ENCODE measurements around the gene TMEM98. TPM values are rescaled to one million over a fixed set of nuclear protein-coding genes. Genes with fewer than 3 reads are reported as not detected.

Gene TMEM98
- total and polyA plus RNA-seq, 9 of the 15 experiments (the other 6 are each of a cell fraction or from before 2014, with no cell fraction given) = 33.5 to 164 (median 84.7) TPM

DNA sequence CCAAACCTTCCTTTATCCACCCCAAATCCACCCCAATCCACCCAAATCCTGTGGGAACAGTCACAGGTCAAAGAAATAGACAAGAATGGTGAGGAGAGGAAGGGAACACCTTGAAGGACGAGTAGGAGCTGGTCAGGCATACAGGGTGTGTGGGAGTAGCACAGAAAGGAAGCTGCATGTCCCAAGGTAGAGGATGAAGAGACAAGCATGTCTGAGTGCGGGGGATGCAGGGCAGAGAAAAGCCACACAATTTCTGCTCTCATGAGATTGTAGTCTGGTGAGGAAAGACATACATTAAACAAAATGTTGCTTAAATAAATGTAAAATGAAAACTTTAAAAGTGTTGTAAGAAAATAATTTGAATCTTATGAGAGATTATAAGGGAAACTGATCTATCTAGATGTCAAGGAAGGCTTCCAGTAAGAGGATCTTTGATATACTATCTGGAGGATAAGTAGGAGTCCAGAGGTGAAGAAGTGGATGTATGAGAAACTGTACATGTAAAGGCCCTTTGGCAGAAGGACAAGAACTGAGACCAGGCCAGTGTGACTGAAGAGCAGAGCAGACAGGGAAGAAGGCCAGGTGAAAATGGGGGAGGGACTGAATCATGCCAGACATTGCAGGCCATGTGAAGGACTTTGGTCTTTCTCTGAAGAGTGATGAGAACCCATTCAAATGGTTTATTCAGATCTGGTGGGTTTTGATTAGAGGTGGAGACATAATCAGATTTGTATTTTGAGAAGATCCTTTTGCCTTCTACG lies 18.6 kb downstream of the TMEM98 start (continued):
- TF ChIP-seq, protein P1, sequence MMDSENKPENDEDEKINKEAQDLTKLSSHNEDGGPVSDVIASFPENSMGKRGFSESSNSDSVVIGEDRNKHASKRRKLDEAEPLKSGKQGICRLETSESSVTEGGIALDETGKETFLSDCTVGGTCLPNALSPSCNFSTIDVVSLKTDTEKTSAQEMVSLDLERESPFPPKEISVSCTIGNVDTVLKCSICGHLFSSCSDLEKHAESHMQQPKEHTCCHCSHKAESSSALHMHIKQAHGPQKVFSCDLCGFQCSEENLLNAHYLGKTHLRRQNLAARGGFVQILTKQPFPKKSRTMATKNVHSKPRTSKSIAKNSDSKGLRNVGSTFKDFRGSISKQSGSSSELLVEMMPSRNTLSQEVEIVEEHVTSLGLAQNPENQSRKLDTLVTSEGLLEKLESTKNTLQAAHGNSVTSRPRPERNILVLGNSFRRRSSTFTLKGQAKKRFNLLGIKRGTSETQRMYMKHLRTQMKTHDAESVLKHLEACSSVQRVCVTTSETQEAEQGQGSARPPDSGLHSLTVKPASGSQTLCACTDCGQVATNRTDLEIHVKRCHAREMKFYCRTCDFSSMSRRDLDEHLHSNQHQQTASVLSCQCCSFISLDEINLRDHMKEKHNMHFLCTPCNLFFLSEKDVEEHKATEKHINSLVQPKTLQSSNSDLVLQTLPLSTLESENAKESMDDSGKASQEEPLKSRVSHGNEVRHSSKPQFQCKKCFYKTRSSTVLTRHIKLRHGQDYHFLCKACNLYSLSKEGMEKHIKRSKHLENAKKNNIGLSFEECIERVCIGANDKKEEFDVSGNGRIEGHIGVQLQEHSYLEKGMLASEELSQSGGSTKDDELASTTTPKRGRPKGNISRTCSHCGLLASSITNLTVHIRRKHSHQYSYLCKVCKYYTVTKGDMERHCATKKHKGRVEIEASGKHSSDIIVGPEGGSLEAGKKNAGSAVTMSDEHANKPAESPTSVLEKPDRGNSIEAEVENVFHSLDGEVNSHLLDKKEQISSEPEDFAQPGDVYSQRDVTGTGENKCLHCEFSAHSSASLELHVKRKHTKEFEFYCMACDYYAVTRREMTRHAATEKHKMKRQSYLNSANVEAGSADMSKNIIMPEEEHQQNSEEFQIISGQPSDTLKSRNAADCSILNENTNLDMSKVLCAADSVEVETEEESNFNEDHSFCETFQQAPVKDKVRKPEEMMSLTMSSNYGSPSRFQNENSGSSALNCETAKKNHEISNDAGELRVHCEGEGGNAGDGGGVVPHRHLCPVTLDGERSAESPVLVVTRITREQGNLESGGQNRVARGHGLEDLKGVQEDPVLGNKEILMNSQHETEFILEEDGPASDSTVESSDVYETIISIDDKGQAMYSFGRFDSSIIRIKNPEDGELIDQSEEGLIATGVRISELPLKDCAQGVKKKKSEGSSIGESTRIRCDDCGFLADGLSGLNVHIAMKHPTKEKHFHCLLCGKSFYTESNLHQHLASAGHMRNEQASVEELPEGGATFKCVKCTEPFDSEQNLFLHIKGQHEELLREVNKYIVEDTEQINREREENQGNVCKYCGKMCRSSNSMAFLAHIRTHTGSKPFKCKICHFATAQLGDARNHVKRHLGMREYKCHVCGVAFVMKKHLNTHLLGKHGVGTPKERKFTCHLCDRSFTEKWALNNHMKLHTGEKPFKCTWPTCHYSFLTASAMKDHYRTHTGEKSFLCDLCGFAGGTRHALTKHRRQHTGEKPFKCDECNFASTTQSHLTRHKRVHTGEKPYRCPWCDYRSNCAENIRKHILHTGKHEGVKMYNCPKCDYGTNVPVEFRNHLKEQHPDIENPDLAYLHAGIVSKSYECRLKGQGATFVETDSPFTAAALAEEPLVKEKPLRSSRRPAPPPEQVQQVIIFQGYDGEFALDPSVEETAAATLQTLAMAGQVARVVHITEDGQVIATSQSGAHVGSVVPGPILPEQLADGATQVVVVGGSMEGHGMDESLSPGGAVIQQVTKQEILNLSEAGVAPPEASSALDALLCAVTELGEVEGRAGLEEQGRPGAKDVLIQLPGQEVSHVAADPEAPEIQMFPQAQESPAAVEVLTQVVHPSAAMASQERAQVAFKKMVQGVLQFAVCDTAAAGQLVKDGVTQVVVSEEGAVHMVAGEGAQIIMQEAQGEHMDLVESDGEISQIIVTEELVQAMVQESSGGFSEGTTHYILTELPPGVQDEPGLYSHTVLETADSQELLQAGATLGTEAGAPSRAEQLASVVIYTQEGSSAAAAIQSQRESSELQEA (IDR thresholded peaks at IDR 0.05; ENCODE audit: low read depth) = no peak
- TF ChIP-seq ZNF785 (CRISPR knock-in tag; IDR thresholded peaks at IDR 0.05) (no peak), SOX6 (IDR thresholded peaks at IDR 0.05) (0 out of 2 replicates have a peak, but pooled peaks have one; percentile 10), KLF16 (IDR thresholded peaks at IDR 0.05) (peak; percentile 70; the same call in 1 of the 2 replicates), TCF3 (CRISPR knock-in tag; IDR thresholded peaks at IDR 0.05) (peak; percentile 81), RCOR1 (IDR thresholded peaks at IDR 0.05; ENCODE audit: borderline replicate concordance in 1 of 2, low read depth in 2 of 2, low read length in 2 of 2) (0 out of 4 replicates have a peak, but pooled peaks of 1 of the 2 experiments have one; percentile 18), ZNF217 (CRISPR knock-in tag; IDR thresholded peaks at IDR 0.05) (no peak), KDM1A (IDR thresholded peaks at IDR 0.05) (0 out of 4 replicates have a peak, but pooled peaks of 1 of the 2 experiments have one; percentile 27), POLR3A (IDR thresholded peaks at IDR 0.05; ENCODE audit: borderline replicate concordance, extremely low read depth, insufficient read depth, insufficient read length) (no peak)
- TF ChIP-seq, protein P2, sequence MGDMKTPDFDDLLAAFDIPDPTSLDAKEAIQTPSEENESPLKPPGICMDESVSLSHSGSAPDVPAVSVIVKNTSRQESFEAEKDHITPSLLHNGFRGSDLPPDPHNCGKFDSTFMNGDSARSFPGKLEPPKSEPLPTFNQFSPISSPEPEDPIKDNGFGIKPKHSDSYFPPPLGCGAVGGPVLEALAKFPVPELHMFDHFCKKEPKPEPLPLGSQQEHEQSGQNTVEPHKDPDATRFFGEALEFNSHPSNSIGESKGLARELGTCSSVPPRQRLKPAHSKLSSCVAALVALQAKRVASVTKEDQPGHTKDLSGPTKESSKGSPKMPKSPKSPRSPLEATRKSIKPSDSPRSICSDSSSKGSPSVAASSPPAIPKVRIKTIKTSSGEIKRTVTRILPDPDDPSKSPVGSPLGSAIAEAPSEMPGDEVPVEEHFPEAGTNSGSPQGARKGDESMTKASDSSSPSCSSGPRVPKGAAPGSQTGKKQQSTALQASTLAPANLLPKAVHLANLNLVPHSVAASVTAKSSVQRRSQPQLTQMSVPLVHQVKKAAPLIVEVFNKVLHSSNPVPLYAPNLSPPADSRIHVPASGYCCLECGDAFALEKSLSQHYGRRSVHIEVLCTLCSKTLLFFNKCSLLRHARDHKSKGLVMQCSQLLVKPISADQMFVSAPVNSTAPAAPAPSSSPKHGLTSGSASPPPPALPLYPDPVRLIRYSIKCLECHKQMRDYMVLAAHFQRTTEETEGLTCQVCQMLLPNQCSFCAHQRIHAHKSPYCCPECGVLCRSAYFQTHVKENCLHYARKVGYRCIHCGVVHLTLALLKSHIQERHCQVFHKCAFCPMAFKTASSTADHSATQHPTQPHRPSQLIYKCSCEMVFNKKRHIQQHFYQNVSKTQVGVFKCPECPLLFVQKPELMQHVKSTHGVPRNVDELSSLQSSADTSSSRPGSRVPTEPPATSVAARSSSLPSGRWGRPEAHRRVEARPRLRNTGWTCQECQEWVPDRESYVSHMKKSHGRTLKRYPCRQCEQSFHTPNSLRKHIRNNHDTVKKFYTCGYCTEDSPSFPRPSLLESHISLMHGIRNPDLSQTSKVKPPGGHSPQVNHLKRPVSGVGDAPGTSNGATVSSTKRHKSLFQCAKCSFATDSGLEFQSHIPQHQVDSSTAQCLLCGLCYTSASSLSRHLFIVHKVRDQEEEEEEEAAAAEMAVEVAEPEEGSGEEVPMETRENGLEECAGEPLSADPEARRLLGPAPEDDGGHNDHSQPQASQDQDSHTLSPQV (IDR thresholded peaks at IDR 0.05) = no peak
- TF ChIP-seq, protein P3, sequence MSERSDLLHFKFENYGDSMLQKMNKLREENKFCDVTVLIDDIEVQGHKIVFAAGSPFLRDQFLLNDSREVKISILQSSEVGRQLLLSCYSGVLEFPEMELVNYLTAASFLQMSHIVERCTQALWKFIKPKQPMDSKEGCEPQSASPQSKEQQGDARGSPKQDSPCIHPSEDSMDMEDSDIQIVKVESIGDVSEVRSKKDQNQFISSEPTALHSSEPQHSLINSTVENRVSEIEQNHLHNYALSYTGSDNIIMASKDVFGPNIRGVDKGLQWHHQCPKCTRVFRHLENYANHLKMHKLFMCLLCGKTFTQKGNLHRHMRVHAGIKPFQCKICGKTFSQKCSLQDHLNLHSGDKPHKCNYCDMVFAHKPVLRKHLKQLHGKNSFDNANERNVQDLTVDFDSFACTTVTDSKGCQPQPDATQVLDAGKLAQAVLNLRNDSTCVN (CRISPR knock-in tag; IDR thresholded peaks at IDR 0.05) = no peak

Measured in K562 (cell line).